Progenitor cell of endocrine pancreas (in vitro differentiated cells): ENCODE measurements around the gene CCDC182. TPM values are rescaled to one million over a fixed set of nuclear protein-coding genes. Genes with fewer than 3 reads are reported as not detected.

ENCODE experiments used
- DNase-seq: peaks from one replicate; pipeline ENCODE4 v3.0.0; 2021; ENCODE audit warnings: low spot score; ENCODE audit not compliant: unreplicated experiment
- H3K27ac Mint-ChIP-seq: 2 replicates; pipeline ENCODE4 v1.8.0; 2021; ENCODE audit warnings: mild to moderate bottlenecking, moderate library complexity, mixed read lengths
- H3K27me3 Mint-ChIP-seq: 2 replicates; pipeline ENCODE4 v1.8.0; 2021; ENCODE audit warnings: mixed read lengths
- H3K36me3 Mint-ChIP-seq: 2 replicates; pipeline ENCODE4 v1.8.0; 2022; ENCODE audit warnings: mixed read lengths; ENCODE audit not compliant: insufficient read depth
- H3K4me1 Mint-ChIP-seq: 2 replicates; pipeline ENCODE4 v1.8.0; 2021; ENCODE audit warnings: low read depth, mixed read lengths
- H3K4me3 Mint-ChIP-seq: 2 replicates; pipeline ENCODE4 v1.8.0; 2021; ENCODE audit warnings: low read depth, mild to moderate bottlenecking, moderate library complexity, mixed read lengths
- H3K9me3 Mint-ChIP-seq: 2 replicates; pipeline ENCODE4 v1.8.0; 2021; ENCODE audit warnings: low read depth, mixed read lengths
- total RNA-seq: library from RNA; stranded (reverse); gene quantifications from 2 replicates; pipeline ENCODE4 v1.2.1, GENCODE V29; 2021
- TF ChIP-seq, protein P1 (sequence below): fragments of 200-600 bp; sonication (generic); IDR thresholded peaks from one replicate; pipeline ENCODE4 v1.5.0; 2021; ENCODE audit warnings: antibody characterized with exemption, mild to moderate bottlenecking; ENCODE audit not compliant: unreplicated experiment

The CCDC182 gene
- total RNA-seq, 1 donor from 2014 or later, result not detected

DNA sequence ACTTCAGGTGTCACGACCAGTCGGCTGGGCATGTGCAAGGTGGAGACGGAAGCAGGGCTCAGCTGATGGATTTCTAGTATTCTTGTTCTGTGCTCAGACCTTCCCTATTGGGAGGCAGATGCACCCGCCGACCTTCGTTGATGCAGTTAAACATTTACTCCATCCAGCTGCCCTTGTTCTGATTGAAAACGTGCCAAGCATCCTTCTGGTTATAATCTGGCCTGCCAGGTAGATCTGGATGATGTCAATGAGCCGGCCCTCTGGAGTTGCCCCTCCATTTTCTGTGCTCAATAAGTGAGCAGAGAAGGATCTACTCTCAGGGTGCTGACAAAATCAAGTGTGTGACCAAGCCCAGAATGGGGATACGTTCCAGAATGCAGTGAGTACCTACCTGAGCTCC lies 38.3 kb downstream of the CCDC182 start:
- Mint-ChIP-seq H3K4me1 (peaks cover 4% of the 10 kb centered on the region), H3K27ac (no peak overlapping the region), H3K9me3 (no peaks in the 10 kb centered on the region), H3K36me3 (peaks cover 3% of the 10 kb centered on the region), H3K4me3 (no peak overlapping the region), H3K27me3 (peaks cover 56% of the 10 kb centered on the region)
- TF ChIP-seq, protein P1, sequence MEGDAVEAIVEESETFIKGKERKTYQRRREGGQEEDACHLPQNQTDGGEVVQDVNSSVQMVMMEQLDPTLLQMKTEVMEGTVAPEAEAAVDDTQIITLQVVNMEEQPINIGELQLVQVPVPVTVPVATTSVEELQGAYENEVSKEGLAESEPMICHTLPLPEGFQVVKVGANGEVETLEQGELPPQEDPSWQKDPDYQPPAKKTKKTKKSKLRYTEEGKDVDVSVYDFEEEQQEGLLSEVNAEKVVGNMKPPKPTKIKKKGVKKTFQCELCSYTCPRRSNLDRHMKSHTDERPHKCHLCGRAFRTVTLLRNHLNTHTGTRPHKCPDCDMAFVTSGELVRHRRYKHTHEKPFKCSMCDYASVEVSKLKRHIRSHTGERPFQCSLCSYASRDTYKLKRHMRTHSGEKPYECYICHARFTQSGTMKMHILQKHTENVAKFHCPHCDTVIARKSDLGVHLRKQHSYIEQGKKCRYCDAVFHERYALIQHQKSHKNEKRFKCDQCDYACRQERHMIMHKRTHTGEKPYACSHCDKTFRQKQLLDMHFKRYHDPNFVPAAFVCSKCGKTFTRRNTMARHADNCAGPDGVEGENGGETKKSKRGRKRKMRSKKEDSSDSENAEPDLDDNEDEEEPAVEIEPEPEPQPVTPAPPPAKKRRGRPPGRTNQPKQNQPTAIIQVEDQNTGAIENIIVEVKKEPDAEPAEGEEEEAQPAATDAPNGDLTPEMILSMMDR, result no peak
- no peak for DNase-seq

DNA sequence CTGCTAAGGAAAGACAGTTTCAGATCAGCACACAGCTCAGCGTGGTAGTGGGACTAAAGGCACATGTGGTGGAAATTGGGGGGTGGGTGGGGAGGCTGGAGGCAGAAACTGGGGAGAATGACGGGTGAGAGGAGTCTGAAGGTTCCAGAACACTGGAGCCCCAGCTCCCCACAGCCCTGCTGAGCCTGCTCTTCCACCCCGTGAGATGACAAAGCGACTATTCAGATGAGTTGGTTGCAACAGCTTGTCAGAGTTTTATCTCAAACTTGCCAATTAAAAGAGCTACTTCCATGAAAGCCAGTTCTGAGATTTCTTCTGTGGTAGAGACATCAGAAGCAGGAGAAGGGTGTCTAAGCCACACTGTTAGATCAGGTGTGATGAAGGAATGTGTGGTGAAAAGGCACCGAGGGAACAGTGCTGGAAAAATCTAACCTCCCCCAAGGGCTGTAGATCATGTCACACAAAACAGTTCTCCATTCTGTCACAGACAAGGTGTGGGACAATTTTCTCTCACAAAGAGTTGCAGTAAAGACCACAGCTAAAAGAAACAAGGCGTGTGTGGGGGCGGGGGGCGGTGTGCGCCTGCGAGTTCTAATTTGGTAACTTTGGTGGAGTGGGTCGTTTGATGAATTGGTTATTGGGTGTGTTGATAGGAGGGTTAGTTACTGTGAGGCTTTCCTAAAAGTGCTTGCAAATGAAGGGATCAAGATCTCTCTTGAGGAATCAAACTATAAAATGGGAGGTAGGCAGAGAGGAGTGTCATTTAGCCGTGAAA lies 39.0 kb downstream of the CCDC182 start:
- peaks cover 49% of the 10 kb centered on the region for H3K27me3 Mint-ChIP-seq
- TF ChIP-seq, protein P1, result no peak
- peaks cover 3% of the 10 kb centered on the region for H3K36me3 Mint-ChIP-seq
- no peak overlapping the region for H3K4me3 Mint-ChIP-seq
- DNase-seq, result no peak
- peaks cover 4% of the 10 kb centered on the region for H3K4me1 Mint-ChIP-seq
- H3K27ac Mint-ChIP-seq, result no peak overlapping the region
- H3K9me3 Mint-ChIP-seq, result no peaks in the 10 kb centered on the region

DNA sequence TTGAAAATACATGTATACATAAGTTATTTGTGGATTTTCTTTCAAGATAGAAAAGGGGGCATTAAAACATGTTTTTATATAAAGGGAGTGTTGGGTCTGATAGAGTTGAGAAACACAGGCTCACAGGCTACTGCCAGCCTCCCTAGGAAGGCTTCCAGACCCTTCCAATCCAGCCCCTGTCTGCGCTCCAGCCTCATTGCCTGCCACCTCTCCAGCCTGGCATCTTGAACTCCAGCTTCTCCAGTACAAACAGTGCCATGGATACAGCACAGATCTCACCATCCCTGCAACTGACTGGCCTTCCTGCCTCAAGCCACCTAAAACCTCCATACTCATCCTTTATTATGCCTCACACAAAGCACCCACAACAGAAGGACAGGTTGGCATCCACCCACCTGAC lies 40.7 kb downstream of the CCDC182 start:
- H3K36me3 Mint-ChIP-seq, result peaks cover 3% of the 10 kb centered on the region
- no peak overlapping the region for H3K4me3 Mint-ChIP-seq
- no peak overlapping the region for H3K27ac Mint-ChIP-seq
- no peaks in the 10 kb centered on the region for H3K9me3 Mint-ChIP-seq
- no peak for DNase-seq
- peaks cover 4% of the 10 kb centered on the region for H3K4me1 Mint-ChIP-seq
- peaks cover 43% of the 10 kb centered on the region for H3K27me3 Mint-ChIP-seq
- TF ChIP-seq, protein P1, result no peak

DNA sequence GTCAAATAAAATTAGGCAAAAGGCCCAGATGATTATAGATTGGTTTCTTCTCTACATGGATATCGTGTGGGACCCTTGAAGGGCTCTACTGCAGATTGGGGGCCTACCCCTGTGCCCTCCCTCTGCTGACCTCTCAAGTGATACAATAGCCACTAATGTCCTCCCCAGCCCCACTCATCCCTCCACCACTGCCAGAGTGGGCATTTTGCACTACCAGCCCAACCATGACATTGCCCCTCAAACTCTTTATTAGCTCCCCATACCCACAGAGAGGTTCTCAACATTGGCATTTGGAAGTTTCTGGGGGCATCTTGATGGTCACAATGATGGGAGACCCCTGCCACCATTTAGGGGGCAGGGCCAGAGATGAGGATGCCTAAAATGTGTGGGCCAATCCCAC lies 41.8 kb downstream of the CCDC182 start:
- Mint-ChIP-seq H3K4me1 (peaks cover 4% of the 10 kb centered on the region), H3K27ac (no peak overlapping the region), H3K9me3 (no peaks in the 10 kb centered on the region), H3K36me3 (peaks cover 3% of the 10 kb centered on the region), H3K27me3 (peaks cover 36% of the 10 kb centered on the region), H3K4me3 (no peak overlapping the region)
- DNase-seq, result no peak
- TF ChIP-seq, protein P1, result no peak

DNA sequence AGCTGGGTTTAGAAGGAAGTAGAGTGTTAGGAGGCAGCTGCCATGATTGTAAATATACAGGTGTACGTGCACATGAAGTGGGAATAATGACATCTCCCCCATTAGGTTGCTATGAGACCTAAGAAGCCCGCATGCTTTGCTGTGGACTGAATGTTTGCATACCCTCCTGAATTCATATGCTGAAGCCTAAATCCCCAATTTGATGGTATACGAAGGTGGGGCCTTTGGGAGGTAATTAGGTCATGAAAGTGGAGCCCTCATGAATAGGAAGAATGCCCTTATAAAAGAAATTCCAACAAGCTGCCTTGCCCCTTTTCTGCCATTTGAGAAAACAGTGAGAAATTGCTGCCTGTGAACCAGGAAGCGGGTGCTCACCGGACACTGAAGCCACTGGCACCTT lies 44.0 kb downstream of the CCDC182 start:
- no peaks in the 10 kb centered on the region for H3K9me3 Mint-ChIP-seq
- H3K36me3 Mint-ChIP-seq, result peaks cover 3% of the 10 kb centered on the region
- no peaks in the 10 kb centered on the region for H3K4me1 Mint-ChIP-seq
- no peak for DNase-seq
- peaks cover 14% of the 10 kb centered on the region for H3K27me3 Mint-ChIP-seq
- H3K27ac Mint-ChIP-seq, result no peak overlapping the region
- H3K4me3 Mint-ChIP-seq, result no peak overlapping the region
- TF ChIP-seq, protein P1, result no peak
